Uterine smooth muscle cell (primary cell): ENCODE data around the gene ZNF780B. TPM values are rescaled to one million over a fixed set of nuclear protein-coding genes. Genes with fewer than 3 reads are reported as not detected.

ENCODE experiments used
- total RNA-seq: library from RNA; depleted of rRNA; stranded (reverse); fragments of >200 nt; gene quantifications from 2 replicates; pipeline ENCODE4 v1.2.3, GENCODE V29; 2014

Gene ZNF780B
- total RNA-seq: 14.1 and 18.6 TPM in 2 replicates

DNA sequence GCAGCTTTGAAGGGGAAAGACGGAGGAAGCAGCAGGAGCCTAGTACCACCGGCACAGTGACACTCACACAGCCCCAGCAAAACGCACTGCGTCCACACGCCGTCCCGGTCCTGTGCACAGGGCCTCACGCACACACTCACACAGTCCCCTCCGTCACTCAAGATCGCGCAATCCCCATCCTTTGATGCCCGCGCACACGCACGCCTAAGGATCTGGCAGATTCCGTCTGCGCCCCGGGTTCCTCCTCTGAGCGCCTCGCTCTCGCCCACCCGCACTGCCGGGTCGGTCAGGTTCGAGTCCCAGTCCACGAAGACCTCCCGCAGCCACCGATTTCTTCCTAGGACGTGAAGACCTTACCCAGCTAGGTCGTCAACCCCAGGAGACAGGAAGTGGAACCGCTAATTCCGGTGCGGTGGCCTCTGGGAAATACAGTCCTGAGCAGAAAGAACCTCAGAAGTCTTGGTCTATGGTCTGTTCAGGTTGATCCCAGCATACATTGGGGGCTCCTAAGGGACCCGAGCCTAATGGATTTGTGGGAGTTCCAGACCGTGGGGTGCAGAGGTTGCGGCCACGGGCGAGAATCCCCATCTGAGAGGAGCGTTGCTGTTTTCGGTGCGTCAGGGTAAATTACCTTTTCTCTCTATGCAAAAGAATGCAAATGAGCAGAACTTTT is at the start of gene ZNF780B:
Gene ZNF780B (minus strand): TSS at position 400 of the 673 bp plus-strand sequence. CDS start 5,899 bp downstream, outside the sequence.

GRCh38 chr19:40090241-40091204 is 34.5 kb upstream of the ZNF780B start, which contains the start of gene ZNF780A:
Gene ZNF780A (minus strand): TSS chr19:40090943. CDS start chr19:40084753, 6,190 bp downstream.

DNA sequence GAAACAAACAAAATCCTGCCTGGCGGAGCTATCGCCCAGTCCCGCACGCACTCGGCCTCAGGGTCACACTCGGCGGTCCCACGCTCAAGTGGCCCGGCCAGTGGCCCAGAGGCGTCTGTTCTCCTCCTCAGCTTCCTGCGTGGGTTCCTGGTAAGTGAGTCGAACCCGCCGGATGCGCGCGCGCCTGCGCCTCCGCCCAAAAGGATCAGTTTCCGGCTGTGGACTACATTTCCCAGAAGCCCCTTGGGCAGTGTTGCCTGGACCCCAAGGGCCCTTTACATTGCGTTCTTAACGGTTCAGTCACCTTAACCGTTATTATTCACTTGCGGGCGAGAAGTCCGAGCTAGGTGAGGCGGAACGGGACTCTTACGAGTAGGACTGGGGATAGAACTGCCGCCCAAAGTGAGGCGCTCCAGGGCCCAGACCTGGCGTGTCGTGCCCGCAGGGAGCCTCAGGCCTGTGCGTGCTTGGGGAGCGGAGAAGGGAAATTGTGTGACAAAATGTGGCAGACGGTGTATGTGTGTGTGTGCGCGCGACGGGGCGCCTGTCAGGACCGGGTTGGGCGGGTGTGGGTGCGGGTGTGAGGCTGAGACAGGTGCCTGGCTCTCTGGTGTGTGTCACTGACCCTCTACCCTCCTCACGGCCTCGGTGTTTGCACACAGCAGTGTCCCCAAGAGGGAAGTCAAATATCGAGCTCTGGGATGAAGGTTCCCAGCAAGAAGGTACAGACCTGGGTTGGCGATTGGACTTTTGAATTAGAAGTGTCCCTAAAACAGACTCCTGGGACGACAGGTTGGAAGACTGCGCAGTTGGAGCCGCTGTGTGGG is 59.0 kb downstream of the ZNF780B start, which contains the start of gene ZNF546:
Gene ZNF546 (plus strand): TSS at position 250 of the 827 bp plus-strand sequence. CDS start 1,267 bp downstream, outside the sequence.

Other genes starting within 250 kb of the ZNF780B start
- gene DYRK1B, start 222.1 kb downstream of the ZNF780B start, total RNA-seq: 6.6 and 11.1 TPM in 2 replicates
- gene FBL, start 209.9 kb downstream of the ZNF780B start, total RNA-seq: 284 and 485 TPM in 2 replicates
- gene FCGBP, start 121.6 kb downstream of the ZNF780B start, total RNA-seq: 0.11 and 2.1 TPM in 2 replicates
- gene PSMC4, start 85.1 kb downstream of the ZNF780B start, total RNA-seq: 117 and 166 TPM in 2 replicates
- gene ZNF546, start 59.2 kb downstream of the ZNF780B start, total RNA-seq: 5.4 and 8.2 TPM in 2 replicates
- 19.0 and 25.1 TPM in 2 replicates for gene ZNF780A, start 34.7 kb upstream of the ZNF780B start, total RNA-seq
- 8.4 and 12.7 TPM in 2 replicates for gene MAP3K10, start 135.2 kb upstream of the ZNF780B start, total RNA-seq
- gene TTC9B, start 162.2 kb upstream of the ZNF780B start, total RNA-seq: not detected in 2 replicates
- 0.12 and 0.22 TPM in 2 replicates for gene CCNP, start 170.5 kb upstream of the ZNF780B start, total RNA-seq
- 104 and 105 TPM in 2 replicates for gene AKT2, start 229.1 kb upstream of the ZNF780B start, total RNA-seq